ENCODE data around the gene APLP1.

GRCh38 chr19:35874392-35874930 lies 6.1 kb downstream of the APLP1 start:
- TF ChIP-seq POLR2A (IDR thresholded peaks at IDR 0.05; ENCODE audit: low read depth) (no peak), CTCF (IDR thresholded peaks at IDR 0.05) (no peak)
